ENCODE measurements around the gene RGS11. TPM values are rescaled to one million over a fixed set of nuclear protein-coding genes. Genes with fewer than 3 reads are reported as not detected.

RGS11 gene
- total and polyA plus RNA-seq, 4 donors: 0.51 to 1.6 (median 0.77) TPM; not detected in 1

- Histone ChIP-seq H3K27ac (ENCODE audit: low read depth in 1 of 2, low read length in 2 of 2) (no peak overlapping the region), H3K9ac (ENCODE audit: low read depth in 1 of 2, low read length in 2 of 2) (no peak overlapping the region), H3K36me3 (ENCODE audit: control insufficient read depth in 4 of 4, insufficient read depth in 3 of 4, low read depth in 1 of 4, low read length in 3 of 4) (peaks cover 0 to 30% (median 8%) of the 10 kb centered on the region in 4 donors), H3K4me3 (ENCODE audit: low read depth in 1 of 3, low read length in 3 of 3) (no peak overlapping the region), H3K27me3 (ENCODE audit: control insufficient read depth in 4 of 4, insufficient read depth in 4 of 4, low read length in 3 of 4) (no peaks in the 10 kb centered on the region), H3K4me1 (ENCODE audit: control insufficient read depth in 4 of 4, insufficient read depth in 4 of 4, low read length in 3 of 4) (no peaks in the 10 kb centered on the region), H3K9me3 (ENCODE audit: control insufficient read depth in 4 of 4, low read length in 3 of 4) (no peaks in the 10 kb centered on the region)
- 88% methylated on average over 14 of the region's 14 CpGs for WGBS
- DNase-seq (ENCODE audit: low spot score): no peak
- TF ChIP-seq, protein P1, sequence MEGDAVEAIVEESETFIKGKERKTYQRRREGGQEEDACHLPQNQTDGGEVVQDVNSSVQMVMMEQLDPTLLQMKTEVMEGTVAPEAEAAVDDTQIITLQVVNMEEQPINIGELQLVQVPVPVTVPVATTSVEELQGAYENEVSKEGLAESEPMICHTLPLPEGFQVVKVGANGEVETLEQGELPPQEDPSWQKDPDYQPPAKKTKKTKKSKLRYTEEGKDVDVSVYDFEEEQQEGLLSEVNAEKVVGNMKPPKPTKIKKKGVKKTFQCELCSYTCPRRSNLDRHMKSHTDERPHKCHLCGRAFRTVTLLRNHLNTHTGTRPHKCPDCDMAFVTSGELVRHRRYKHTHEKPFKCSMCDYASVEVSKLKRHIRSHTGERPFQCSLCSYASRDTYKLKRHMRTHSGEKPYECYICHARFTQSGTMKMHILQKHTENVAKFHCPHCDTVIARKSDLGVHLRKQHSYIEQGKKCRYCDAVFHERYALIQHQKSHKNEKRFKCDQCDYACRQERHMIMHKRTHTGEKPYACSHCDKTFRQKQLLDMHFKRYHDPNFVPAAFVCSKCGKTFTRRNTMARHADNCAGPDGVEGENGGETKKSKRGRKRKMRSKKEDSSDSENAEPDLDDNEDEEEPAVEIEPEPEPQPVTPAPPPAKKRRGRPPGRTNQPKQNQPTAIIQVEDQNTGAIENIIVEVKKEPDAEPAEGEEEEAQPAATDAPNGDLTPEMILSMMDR (IDR thresholded peaks at IDR 0.05; ENCODE audit: low read depth, low read length, missing input control): no peak
- TF ChIP-seq MAX (IDR thresholded peaks at IDR 0.05): no peak
- TF ChIP-seq TAF1 (conservative IDR thresholded peaks at IDR 0.05): no peak
- no peak for TF ChIP-seq REST (IDR thresholded peaks at IDR 0.05)
- no peak for TF ChIP-seq JUND (IDR thresholded peaks at IDR 0.05)
- TF ChIP-seq, protein P2, sequence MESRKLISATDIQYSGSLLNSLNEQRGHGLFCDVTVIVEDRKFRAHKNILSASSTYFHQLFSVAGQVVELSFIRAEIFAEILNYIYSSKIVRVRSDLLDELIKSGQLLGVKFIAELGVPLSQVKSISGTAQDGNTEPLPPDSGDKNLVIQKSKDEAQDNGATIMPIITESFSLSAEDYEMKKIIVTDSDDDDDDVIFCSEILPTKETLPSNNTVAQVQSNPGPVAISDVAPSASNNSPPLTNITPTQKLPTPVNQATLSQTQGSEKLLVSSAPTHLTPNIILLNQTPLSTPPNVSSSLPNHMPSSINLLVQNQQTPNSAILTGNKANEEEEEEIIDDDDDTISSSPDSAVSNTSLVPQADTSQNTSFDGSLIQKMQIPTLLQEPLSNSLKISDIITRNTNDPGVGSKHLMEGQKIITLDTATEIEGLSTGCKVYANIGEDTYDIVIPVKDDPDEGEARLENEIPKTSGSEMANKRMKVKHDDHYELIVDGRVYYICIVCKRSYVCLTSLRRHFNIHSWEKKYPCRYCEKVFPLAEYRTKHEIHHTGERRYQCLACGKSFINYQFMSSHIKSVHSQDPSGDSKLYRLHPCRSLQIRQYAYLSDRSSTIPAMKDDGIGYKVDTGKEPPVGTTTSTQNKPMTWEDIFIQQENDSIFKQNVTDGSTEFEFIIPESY (IDR thresholded peaks at IDR 0.05): no peak
These were observed 39.1 kb upstream of the RGS11 start for GRCh38 chr16:314795-315299.

GRCh38 chr16:314351-314750, 38.6 kb upstream of the RGS11 start:
- TF ChIP-seq TAF1 (conservative IDR thresholded peaks at IDR 0.05) (no peak), MAX (IDR thresholded peaks at IDR 0.05) (no peak), RXRA (IDR thresholded peaks at IDR 0.05) (no peak), SP1 (IDR thresholded peaks at IDR 0.05) (no peak), NR2F2 (IDR thresholded peaks at IDR 0.05) (no peak), YY1 (IDR thresholded peaks at IDR 0.05) (no peak), FOXA1 (IDR thresholded peaks at IDR 0.05) (no peak), ATF3 (IDR thresholded peaks at IDR 0.05) (no peak), GABPA (IDR thresholded peaks at IDR 0.05 in 1 of 2, conservative IDR thresholded peaks at IDR 0.05 in 1 of 2) (no peak), REST (IDR thresholded peaks at IDR 0.05) (no peak), FOXA2 (IDR thresholded peaks at IDR 0.05) (no peak), HNF4G (IDR thresholded peaks at IDR 0.05) (no peak), JUND (IDR thresholded peaks at IDR 0.05) (no peak), RAD21 (IDR thresholded peaks at IDR 0.05) (no peak), HNF4A (conservative IDR thresholded peaks at IDR 0.05) (no peak), EGR1 (IDR thresholded peaks at IDR 0.05; ENCODE audit: low read depth in 2 of 2) (no peak)
- TF ChIP-seq, protein P2 (IDR thresholded peaks at IDR 0.05): no peak
- H3K9ac ChIP-seq (ENCODE audit: low read depth in 1 of 2, low read length in 2 of 2): no peak overlapping the region
- no peaks in the 10 kb centered on the region for H3K27me3 ChIP-seq (ENCODE audit: control insufficient read depth in 4 of 4, insufficient read depth in 4 of 4, low read length in 3 of 4)
- peaks cover 0 to 32% (median 8%) of the 10 kb centered on the region in 4 donors for H3K36me3 ChIP-seq (ENCODE audit: control insufficient read depth in 4 of 4, insufficient read depth in 3 of 4, low read depth in 1 of 4, low read length in 3 of 4)
- no peak overlapping the region for H3K4me3 ChIP-seq (ENCODE audit: low read depth in 1 of 3, low read length in 3 of 3)
- H3K4me1 ChIP-seq (ENCODE audit: control insufficient read depth in 4 of 4, insufficient read depth in 4 of 4, low read length in 3 of 4): no peaks in the 10 kb centered on the region
- 96% methylated on average over 16 of the region's 16 CpGs for WGBS
- DNase-seq (ENCODE audit: low spot score): no peak
- no peak overlapping the region for H3K27ac ChIP-seq (ENCODE audit: low read depth in 1 of 2, low read length in 2 of 2)
- H3K9me3 ChIP-seq (ENCODE audit: control insufficient read depth in 4 of 4, low read length in 3 of 4): no peaks in the 10 kb centered on the region

Measured in liver (tissue), 9 donors.